Measurements from ENCODE around the gene PLXNB2.

Gene PLXNB2

GRCh38 chr22:50286275-50286674 lies 21.2 kb downstream of the PLXNB2 start:
- no peaks in the 10 kb centered on the region for H3K9me3 ChIP-seq (ENCODE audit: control insufficient read depth, insufficient read depth, low read depth, low read length)
- ChIA-PET CTCF (interaction anchor here (1.0 kb wide), 1 partner anchor 13 kb away, joined by 5 read pairs; no protein-coding TSS in a partner anchor), POLR2A (no interaction called here)
- TF ChIP-seq KLF8 (tag by site-specific recombination; IDR thresholded peaks at IDR 0.05) (peak; percentile 66; the same call in 1 of the 2 replicates), ZNF280D (tag by site-specific recombination; IDR thresholded peaks at IDR 0.05) (no peak), KLF1 (tag by site-specific recombination; IDR thresholded peaks at IDR 0.05) (peak; percentile 30; the same call in 1 of the 2 replicates)
- H3K36me3 ChIP-seq (ENCODE audit: control insufficient read depth in 2 of 2, insufficient read depth in 1 of 2, low read length in 2 of 2) = peaks cover 0 to 93% of the 10 kb centered on the region in 2 experiments; a peak in 1 of 3 replicates
- H3K4me1 ChIP-seq (ENCODE audit: control insufficient read depth, insufficient read depth, low read length) = no peaks in the 10 kb centered on the region
- no peak overlapping the region for H3K27ac ChIP-seq (ENCODE audit: extremely low read depth, low read depth, low read length)
- no peak overlapping the region for H3K4me3 ChIP-seq (ENCODE audit: low read depth, low read length)

- no peak overlapping the region for H3K4me3 ChIP-seq (ENCODE audit: low read depth, low read length)
- no peaks in the 10 kb centered on the region for H3K4me1 ChIP-seq (ENCODE audit: control insufficient read depth, insufficient read depth, low read length)
- H3K27ac ChIP-seq (ENCODE audit: extremely low read depth, low read depth, low read length) = no peak overlapping the region
- ChIA-PET POLR2A (no interaction called here), CTCF (interaction anchor here (1.0 kb wide), 1 partner anchor 13 kb away, joined by 5 read pairs; no protein-coding TSS in a partner anchor)
- peaks cover 0 to 93% of the 10 kb centered on the region in 2 experiments; a peak in 1 of 3 replicates for H3K36me3 ChIP-seq (ENCODE audit: control insufficient read depth in 2 of 2, insufficient read depth in 1 of 2, low read length in 2 of 2)
- H3K9me3 ChIP-seq (ENCODE audit: control insufficient read depth, insufficient read depth, low read depth, low read length) = no peaks in the 10 kb centered on the region
- no peak for TF ChIP-seq YY1 (tag by site-specific recombination; IDR thresholded peaks at IDR 0.05)
- no peak for TF ChIP-seq ZNF654 (tag by site-specific recombination; IDR thresholded peaks at IDR 0.05; ENCODE audit: low read depth)
- TF ChIP-seq HIC1 (tag by site-specific recombination; IDR thresholded peaks at IDR 0.05) = peak; percentile 56; the same call in 1 of the 2 replicates
Observed at GRCh38 chr22:50285568-50286229, 21.7 kb downstream of the PLXNB2 start.

GRCh38 chr22:50284479-50284878 lies 23.0 kb downstream of the PLXNB2 start:
- no peak overlapping the region for H3K4me3 ChIP-seq (ENCODE audit: low read depth, low read length)
- H3K9me3 ChIP-seq (ENCODE audit: control insufficient read depth, insufficient read depth, low read depth, low read length) = no peaks in the 10 kb centered on the region
- H3K36me3 ChIP-seq (ENCODE audit: control insufficient read depth in 2 of 2, insufficient read depth in 1 of 2, low read length in 2 of 2) = peaks cover 0 to 93% of the 10 kb centered on the region in 2 experiments; a peak in 1 of 3 replicates
- H3K27ac ChIP-seq (ENCODE audit: extremely low read depth, low read depth, low read length) = no peak overlapping the region
- CTCF ChIA-PET = no interaction called here
- POLR2A ChIA-PET = no interaction called here
- H3K4me1 ChIP-seq (ENCODE audit: control insufficient read depth, insufficient read depth, low read length) = no peaks in the 10 kb centered on the region
- no peak for TF ChIP-seq BCL6B (tag by site-specific recombination; IDR thresholded peaks at IDR 0.05)
- no peak for TF ChIP-seq ZNF214 (tag by site-specific recombination; IDR thresholded peaks at IDR 0.05; ENCODE audit: borderline replicate concordance)
- TF ChIP-seq ZNF292 (tag by site-specific recombination; IDR thresholded peaks at IDR 0.05; ENCODE audit: borderline replicate concordance, low read depth) = no peak
- TF ChIP-seq REST (tag by site-specific recombination; IDR thresholded peaks at IDR 0.05) = 0 out of 2 replicates have a peak, but pooled peaks have one; percentile 43
- no peak for TF ChIP-seq ZNF423 (tag by site-specific recombination; IDR thresholded peaks at IDR 0.05)
- TF ChIP-seq ZNF280D (tag by site-specific recombination; IDR thresholded peaks at IDR 0.05) = no peak
- TF ChIP-seq GLI2 (tag by site-specific recombination; IDR thresholded peaks at IDR 0.05; ENCODE audit: borderline replicate concordance, low read depth) = no peak
- TF ChIP-seq ZNF571 (tag by site-specific recombination; IDR thresholded peaks at IDR 0.05) = no peak
- TF ChIP-seq ZNF624 (tag by site-specific recombination; IDR thresholded peaks at IDR 0.05) = no peak
- TF ChIP-seq ZNF366 (tag by site-specific recombination; conservative IDR thresholded peaks at IDR 0.05) = no peak

Data from HEK293 (cell line).